Astrocyte of the cerebellum (primary cell): ENCODE data around the gene SEC22A.

Experiments used
- DNase-seq: peaks from one replicate; pipeline ENCODE4 v3.0.0-alpha.2; 2011; ENCODE audit warnings: low read depth
- H3K4me3 ChIP-seq: 2 replicates; pipeline ENCODE4 v1.5.1; 2011; ENCODE audit warnings: mild to moderate bottlenecking, low read depth, low read length, moderate library complexity
- CTCF ChIP-seq: IDR thresholded peaks from 2 replicates; pipeline ENCODE4 v1.5.1; 2012; ENCODE audit warnings: low read length, low read depth, moderate library complexity, mild to moderate bottlenecking; ENCODE audit errors: missing control alignments
- in situ Hi-C: cut with HindIII; loops from 2 replicates; pipeline ENCODE4 v1.10.0; 2017; ENCODE audit warnings: low sequenced_read_pairs

The SEC22A gene

GRCh38 chr3:123312331-123313265 is 110.9 kb downstream of the SEC22A start:
- no peak for DNase-seq
- in situ Hi-C loops, result no loop called here
- TF ChIP-seq CTCF, result no peak
- H3K4me3 ChIP-seq, result no peak overlapping the region

- TF ChIP-seq CTCF, result no peak
- DNase-seq, result no peak
- in situ Hi-C loops, result no loop called here
- no peak overlapping the region for H3K4me3 ChIP-seq
Measured at GRCh38 chr3:123313889-123314288, 112.1 kb downstream of the SEC22A start.

GRCh38 chr3:123314359-123315270 is 112.9 kb downstream of the SEC22A start:
- in situ Hi-C loops, result no loop called here
- no peak overlapping the region for H3K4me3 ChIP-seq
- no peak for TF ChIP-seq CTCF
- no peak for DNase-seq

- DNase-seq, result no peak
- H3K4me3 ChIP-seq, result no peak overlapping the region
- TF ChIP-seq CTCF, result no peak
- in situ Hi-C loops, result no loop called here
Measured at GRCh38 chr3:123315271-123315595, 113.5 kb downstream of the SEC22A start.

GRCh38 chr3:123317716-123318115 is 116.0 kb downstream of the SEC22A start:
- no peak overlapping the region for H3K4me3 ChIP-seq
- DNase-seq, result no peak
- TF ChIP-seq CTCF, result no peak
- in situ Hi-C loops, result no loop called here

GRCh38 chr3:123318374-123318773 is 116.6 kb downstream of the SEC22A start:
- no peak overlapping the region for H3K4me3 ChIP-seq
- TF ChIP-seq CTCF, result no peak
- no peak for DNase-seq
- in situ Hi-C loops, result no loop called here
